Keratinocyte (primary cell): ENCODE data around the gene MELTF. TPM values are rescaled to one million over a fixed set of nuclear protein-coding genes. Genes with fewer than 3 reads are reported as not detected.
"Not testable (repeated sequence)": the region's sequence is repeated elsewhere in the genome, so short reads cannot be mapped to it uniquely, and the experiment has no call there.

Source experiments
- DNase-seq: peaks from one replicate; pipeline ENCODE4 v3.0.0-alpha.2; 2011; ENCODE audit warnings: low read depth, missing footprints, low spot score
- FAIRE-seq: peaks from 2 replicates; lab custom pipeline; 2011; peaks lifted over from hg19 to GRCh38; lab: Jason Lieb, UNC
- H2AFZ ChIP-seq: 2 replicates; pipeline ENCODE4 v1.6.0; 2012; ENCODE audit warnings: low read length, control low read depth, inconsistent platforms; ENCODE audit not compliant: control insufficient read depth
- H3K27ac ChIP-seq: 2 replicates; pipeline ENCODE4 v1.5.1; 2011; ENCODE audit warnings: low read length; ENCODE audit not compliant: control insufficient read depth, insufficient read depth
- H3K27me3 ChIP-seq: 3 replicates; pipeline ENCODE4 v1.6.0; 2011; ENCODE audit warnings: low read length; ENCODE audit not compliant: control insufficient read depth, insufficient read depth; ENCODE audit errors: extremely low read depth
- H3K36me3 ChIP-seq, 2 experiments: 2 replicates in 1 of 2; 3 replicates in 1 of 2; pipeline ENCODE4 v1.5.1; 2011; ENCODE audit warnings: low read length in 2 of 2, mild to moderate bottlenecking in 1 of 2; ENCODE audit not compliant: control insufficient read depth in 2 of 2, insufficient read depth in 2 of 2; ENCODE audit errors: extremely low read depth in 1 of 2
- H3K4me1 ChIP-seq: 3 replicates; pipeline ENCODE4 v1.5.1; 2011; ENCODE audit warnings: low read length; ENCODE audit not compliant: control insufficient read depth, insufficient read depth; ENCODE audit errors: extremely low read depth
- H3K4me2 ChIP-seq: 3 replicates; pipeline ENCODE4 v1.6.0; 2011; ENCODE audit warnings: low read depth, low read length; ENCODE audit not compliant: control insufficient read depth, insufficient read depth; ENCODE audit errors: extremely low read depth
- H3K4me3 ChIP-seq, 3 experiments: fragments of 200-600 bp in 1 of 3; sonication (generic) in 1 of 3; 2 replicates in 2 of 3; 3 replicates in 1 of 3; pipeline ENCODE4 v1.5.1; 2011 to 2016; ENCODE audit warnings: low read length in 3 of 3, mild to moderate bottlenecking in 3 of 3, control low read depth in 2 of 3, inconsistent platforms in 1 of 3, low read depth in 1 of 3, mixed read lengths in 1 of 3, mixed run types in 1 of 3, moderate library complexity in 1 of 3; ENCODE audit not compliant: control insufficient read depth in 2 of 3, insufficient read depth in 2 of 3; ENCODE audit errors: extremely low read depth in 1 of 3
- H3K79me2 ChIP-seq: 2 replicates; pipeline ENCODE4 v1.6.0; 2012; ENCODE audit warnings: low read length; ENCODE audit not compliant: control insufficient read depth, insufficient read depth
- H3K9ac ChIP-seq: 3 replicates; pipeline ENCODE4 v1.6.0; 2011; ENCODE audit warnings: low read length; ENCODE audit not compliant: control insufficient read depth, insufficient read depth; ENCODE audit errors: extremely low read depth
- H3K9me1 ChIP-seq: 3 replicates; pipeline ENCODE4 v1.6.0; 2011; ENCODE audit warnings: low read length; ENCODE audit not compliant: control insufficient read depth, insufficient read depth; ENCODE audit errors: extremely low read depth
- H3K9me3 ChIP-seq: 2 replicates; pipeline ENCODE4 v1.5.1; 2012; ENCODE audit warnings: low read depth, low read length; ENCODE audit not compliant: control insufficient read depth
- H4K20me1 ChIP-seq: 3 replicates; pipeline ENCODE4 v1.6.0; 2011; ENCODE audit warnings: low read length; ENCODE audit not compliant: control insufficient read depth, insufficient read depth; ENCODE audit errors: extremely low read depth
- CTCF ChIP-seq, 3 experiments: IDR thresholded peaks in 1 of 3; conservative IDR thresholded peaks in 1 of 3; optimal IDR thresholded peaks in 1 of 3; 2 replicates in 2 of 3; 3 replicates in 1 of 3; pipeline versions ENCODE3 to v1.5.1; 2011; ENCODE audit warnings: low read length in 3 of 3, mild to moderate bottlenecking in 3 of 3, moderate library complexity in 2 of 3, control low read depth in 1 of 3, inconsistent platforms in 1 of 3; ENCODE audit not compliant: insufficient read depth in 2 of 3; ENCODE audit errors: extremely low read depth in 1 of 3
- EZH2 ChIP-seq: IDR thresholded peaks from one replicate; pipeline ENCODE4 v1.6.1; 2012; ENCODE audit warnings: inconsistent platforms, mild to moderate bottlenecking, low read length, moderate library complexity
- dilution Hi-C: fragments of 300-500 bp; cut with MboI; formaldehyde crosslinking; loops from one replicate; pipeline ENCODE4 v1.7.0; 2020; ENCODE audit warnings: low sequenced_read_pairs; ENCODE audit not compliant: extremely low pct_ligation_motif_present
- polyA plus RNA-seq, 5 experiments: library from polyadenylated mRNA; depleted of rRNA in 3 of 5; stranded (reverse) in 3 of 5; stranded (forward) in 1 of 5; unstranded in 1 of 5; fragments of >200 nt; gene quantifications; 1 replicate in 1 of 5; 2 replicates in 3 of 5; 3 replicates in 1 of 5; pipeline versions ENCODE4 v1.2.1 to v1.2.3, GENCODE V29; 2011 to 2012; ENCODE audit warnings: missing spikeins in 2 of 5, low read depth in 1 of 5, low replicate concordance in 1 of 5

MELTF gene
- polyA plus RNA-seq, 1 donor (not counting 4 experiments of a cell fraction or from before 2014, with no cell fraction given): 6.0 TPM

- no peaks in the 10 kb centered on the region for H3K79me2 ChIP-seq
- peak; percentile 23 for FAIRE-seq
- no peak overlapping the region for H3K4me3 ChIP-seq
- dilution Hi-C loops: no loop called here
- no peaks in the 10 kb centered on the region for H3K9me3 ChIP-seq
- no peaks in the 10 kb centered on the region for H3K4me1 ChIP-seq
- H3K4me2 ChIP-seq: no peak overlapping the region
- H4K20me1 ChIP-seq: no peaks in the 10 kb centered on the region
- peaks cover 11 to 30% of the 10 kb centered on the region in 2 experiments for H3K36me3 ChIP-seq
- TF ChIP-seq CTCF (optimal IDR thresholded peaks at IDR 0.05 in 1 of 3, IDR thresholded peaks at IDR 0.05 in 1 of 3, conservative IDR thresholded peaks at IDR 0.05 in 1 of 3; ENCODE audit: extremely low read depth in 1 of 3, insufficient read depth in 2 of 3, low read length in 3 of 3) (no peak), EZH2 (no peak)
- H3K27me3 ChIP-seq: no peaks in the 10 kb centered on the region
- H3K9ac ChIP-seq: no peak overlapping the region
- no peak for DNase-seq
- no peak overlapping the region for H2AFZ ChIP-seq
- H3K27ac ChIP-seq: no peak overlapping the region
- H3K9me1 ChIP-seq: no peaks in the 10 kb centered on the region
Measured at GRCh38 chr3:197068077-197068476, 38.5 kb upstream of the MELTF start.

GRCh38 chr3:197064771-197065170 lies 35.2 kb upstream of the MELTF start:
- Histone ChIP-seq H3K9me1 (no peaks in the 10 kb centered on the region), H3K4me1 (no peaks in the 10 kb centered on the region), H3K4me2 (no peak overlapping the region), H3K36me3 (peaks cover 14 to 46% of the 10 kb centered on the region in 2 experiments), H3K4me3 (no peak overlapping the region), H4K20me1 (no peaks in the 10 kb centered on the region), H3K27me3 (no peaks in the 10 kb centered on the region), H3K9me3 (no peaks in the 10 kb centered on the region), H3K79me2 (no peaks in the 10 kb centered on the region), H2AFZ (no peak overlapping the region), H3K9ac (no peak overlapping the region), H3K27ac (no peak overlapping the region)
- DNase-seq (no peak), FAIRE-seq (no peak)
- no peak for TF ChIP-seq EZH2
- dilution Hi-C loops: no loop called here

GRCh38 chr3:197062446-197062845 lies 32.8 kb upstream of the MELTF start:
- DNase-seq (no peak), FAIRE-seq (no peak)
- H3K4me1 ChIP-seq: no peaks in the 10 kb centered on the region
- H3K36me3 ChIP-seq: peaks cover 16 to 55% of the 10 kb centered on the region in 2 experiments
- H4K20me1 ChIP-seq: no peaks in the 10 kb centered on the region
- dilution Hi-C loops: no loop called here
- TF ChIP-seq EZH2 (no peak), CTCF (optimal IDR thresholded peaks at IDR 0.05 in 1 of 3, IDR thresholded peaks at IDR 0.05 in 1 of 3, conservative IDR thresholded peaks at IDR 0.05 in 1 of 3; ENCODE audit: extremely low read depth in 1 of 3, insufficient read depth in 2 of 3, low read length in 3 of 3) (no peak)
- H3K9ac ChIP-seq: no peak overlapping the region
- no peaks in the 10 kb centered on the region for H3K27me3 ChIP-seq
- no peaks in the 10 kb centered on the region for H3K9me1 ChIP-seq
- no peak overlapping the region for H3K27ac ChIP-seq
- H3K9me3 ChIP-seq: no peaks in the 10 kb centered on the region
- H2AFZ ChIP-seq: no peak overlapping the region
- no peaks in the 10 kb centered on the region for H3K79me2 ChIP-seq
- no peak overlapping the region for H3K4me2 ChIP-seq
- H3K4me3 ChIP-seq: no peak overlapping the region

- dilution Hi-C loops: not testable (repeated sequence)
- H3K36me3 ChIP-seq: peaks cover 23 to 27% of the 10 kb centered on the region in 2 experiments
Measured at GRCh38 chr3:197051637-197052036, 22.0 kb upstream of the MELTF start.

More at GRCh38 chr3:197051637-197052036, 22.0 kb upstream of the MELTF start:
- H3K27ac ChIP-seq, H4K20me1 ChIP-seq, H3K9me3 ChIP-seq, H3K4me3 ChIP-seq, H2AFZ ChIP-seq, H3K9me1 ChIP-seq, DNase-seq, H3K79me2 ChIP-seq, H3K27me3 ChIP-seq, H3K9ac ChIP-seq, FAIRE-seq, H3K4me2 ChIP-seq, H3K4me1 ChIP-seq: not testable (repeated sequence)
